Spinal cord (tissue), 10 donors: Measurements from ENCODE around the gene SPSB2. TPM values are rescaled to one million over a fixed set of nuclear protein-coding genes. Genes with fewer than 3 reads are reported as not detected.

Experiments used
- DNase-seq, 6 donors: peaks; one replicate each; pipeline versions ENCODE4 v3.0.0 to v3.0.0-alpha.2; 2013 to 2015; ENCODE audit warnings: low spot score in 6 of 6, low read depth in 4 of 6
- H3K27ac ChIP-seq: one replicate; pipeline ENCODE4 v1.5.1; 2013; ENCODE audit warnings: low read depth, low read length, control low read depth
- H3K27me3 ChIP-seq: one replicate; pipeline ENCODE4 v1.6.1; 2013; ENCODE audit warnings: low read length; ENCODE audit not compliant: control insufficient read depth, insufficient read depth
- H3K36me3 ChIP-seq: one replicate; pipeline ENCODE4 v1.6.1; 2013; ENCODE audit warnings: low read length; ENCODE audit not compliant: control insufficient read depth, insufficient read depth
- H3K4me1 ChIP-seq: one replicate; pipeline ENCODE4 v1.6.1; 2013; ENCODE audit warnings: low read length; ENCODE audit not compliant: control insufficient read depth, insufficient read depth
- H3K4me3 ChIP-seq: one replicate; pipeline ENCODE4 v1.5.1; 2013; ENCODE audit warnings: low read depth, low read length, control low read depth
- H3K9me3 ChIP-seq: one replicate; pipeline ENCODE4 v1.6.1; 2013; ENCODE audit warnings: low read length; ENCODE audit not compliant: control insufficient read depth, insufficient read depth
- WGBS: methylation state at CpG from one replicate; pipeline ENCODE4 v1.1.5; 2013; ENCODE audit warnings: missing lambda C conversion rate; ENCODE audit not compliant: insufficient coverage; 5-methylcytosine and 5-hydroxymethylcytosine counted together
- polyA plus RNA-seq, 2 donors: library from polyadenylated mRNA; unstranded; fragments of 120-200 nt; gene quantifications; one replicate each; pipeline ENCODE4 v1.2.1, GENCODE V29; 2013; ENCODE audit not compliant: insufficient read length in 2 of 2
- total RNA-seq, 2 donors: library from RNA; depleted of rRNA in 1 of 2; stranded (reverse); fragments of 120-200 nt in 1 of 2; fragments of >200 nt in 1 of 2; gene quantifications; one replicate each; pipeline versions ENCODE4 v1.2.3 to v1.2.4, GENCODE V29; 2013 to 2014
- donor health status: healthy.

SPSB2 gene
- total and polyA plus RNA-seq, 4 donors: 3.5 to 10.0 (median 5.5) TPM

GRCh38 chr12:6853626-6854025 is 19.5 kb downstream of the SPSB2 start:
- no peak for DNase-seq
- no peak overlapping the region for H3K4me3 ChIP-seq
- no peaks in the 10 kb centered on the region for H3K27me3 ChIP-seq
- H3K27ac ChIP-seq: peak overlapping the region; percentile 100
- WGBS: 88% methylated on average over 1 of the region's 1 CpG
- H3K9me3 ChIP-seq: no peaks in the 10 kb centered on the region
- H3K4me1 ChIP-seq: peaks cover 30% of the 10 kb centered on the region
- peaks cover 51% of the 10 kb centered on the region for H3K36me3 ChIP-seq

GRCh38 chr12:6852651-6853354 is 20.3 kb downstream of the SPSB2 start:
- no peaks in the 10 kb centered on the region for H3K9me3 ChIP-seq
- WGBS: 0% methylated on average over 12 of the region's 18 CpGs
- peak overlapping the region; percentile 94 for H3K4me3 ChIP-seq
- peak overlapping the region; percentile 100 for H3K27ac ChIP-seq
- H3K36me3 ChIP-seq: peaks cover 51% of the 10 kb centered on the region
- H3K27me3 ChIP-seq: no peaks in the 10 kb centered on the region
- DNase-seq: peak in 3 of 6 donors; percentile 4 to 71 (median 68)
- peaks cover 30% of the 10 kb centered on the region for H3K4me1 ChIP-seq

GRCh38 chr12:6851921-6852650 is 21.0 kb downstream of the SPSB2 start, which contains the start of gene USP5:
Gene USP5, plus strand, starts transcription at chr12:6852150. Its CDS starts 30 bp downstream, at chr12:6852180.
- H3K27ac ChIP-seq: peak within 1 kb of the TSS; percentile 100
- peak within 1 kb of the TSS; percentile 94 for H3K4me3 ChIP-seq
- peaks cover 30% of the 10 kb centered on the region for H3K4me1 ChIP-seq
- H3K36me3 ChIP-seq: peaks cover 51% of the 10 kb centered on the region
- 0% methylated on average over 65 of the region's 65 CpGs for WGBS
- no peaks in the 10 kb centered on the region for H3K27me3 ChIP-seq
- DNase-seq: peak; percentile 98 to 100 (median 98)
- H3K9me3 ChIP-seq: no peaks in the 10 kb centered on the region

- peak; percentile 93 to 99 (median 95) for DNase-seq
- Histone ChIP-seq H3K36me3 (peaks cover 51% of the 10 kb centered on the region), H3K4me1 (peaks cover 30% of the 10 kb centered on the region), H3K4me3 (peak within 1 kb of the TSS; percentile 94), H3K27ac (peak within 1 kb of the TSS; percentile 100), H3K27me3 (no peaks in the 10 kb centered on the region), H3K9me3 (no peaks in the 10 kb centered on the region)
- WGBS: 0% methylated on average over 25 of the region's 37 CpGs
Observed at GRCh38 chr12:6851153-6851920, 21.8 kb downstream of the SPSB2 start, which contains the start of gene CDCA3. Gene CDCA3, minus strand, starts transcription at chr12:6851286. Its CDS starts 334 bp downstream, at chr12:6850952.

GRCh38 chr12:6850796-6851152 is 22.3 kb downstream of the SPSB2 start:
- H3K36me3 ChIP-seq: peaks cover 51% of the 10 kb centered on the region
- DNase-seq: no peak
- 14% methylated on average over 16 of the region's 16 CpGs for WGBS
- peaks cover 30% of the 10 kb centered on the region for H3K4me1 ChIP-seq
- no peaks in the 10 kb centered on the region for H3K9me3 ChIP-seq
- H3K27ac ChIP-seq: no peak overlapping the region
- H3K4me3 ChIP-seq: peak overlapping the region; percentile 94
- no peaks in the 10 kb centered on the region for H3K27me3 ChIP-seq

GRCh38 chr12:6849976-6850560 is 23.0 kb downstream of the SPSB2 start:
- WGBS: 68% methylated on average over 6 of the region's 10 CpGs
- Histone ChIP-seq H3K9me3 (no peaks in the 10 kb centered on the region), H3K27me3 (no peaks in the 10 kb centered on the region), H3K36me3 (peaks cover 51% of the 10 kb centered on the region), H3K4me1 (peaks cover 30% of the 10 kb centered on the region), H3K27ac (no peak overlapping the region), H3K4me3 (peak overlapping the region; percentile 94)
- peak in 1 of 6 donors; percentile 16 for DNase-seq

- H3K4me3 ChIP-seq: no peak overlapping the region
- DNase-seq: no peak
- H3K27ac ChIP-seq: no peak overlapping the region
- peaks cover 30% of the 10 kb centered on the region for H3K4me1 ChIP-seq
- 100% methylated on average over 1 of the region's 2 CpGs for WGBS
- H3K36me3 ChIP-seq: peaks cover 56% of the 10 kb centered on the region
- H3K27me3 ChIP-seq: no peaks in the 10 kb centered on the region
- H3K9me3 ChIP-seq: no peaks in the 10 kb centered on the region
Observed at GRCh38 chr12:6849427-6849826, 23.7 kb downstream of the SPSB2 start.

GRCh38 chr12:6847676-6848075 is 25.4 kb downstream of the SPSB2 start:
- peaks cover 73% of the 10 kb centered on the region for H3K36me3 ChIP-seq
- H3K27me3 ChIP-seq: no peaks in the 10 kb centered on the region
- H3K4me1 ChIP-seq: peaks cover 21% of the 10 kb centered on the region
- no peaks in the 10 kb centered on the region for H3K9me3 ChIP-seq
- WGBS: 100% methylated on average over 1 of the region's 2 CpGs
- no peak overlapping the region for H3K27ac ChIP-seq
- no peak overlapping the region for H3K4me3 ChIP-seq
- no peak for DNase-seq

GRCh38 chr12:6846316-6846869 is 26.7 kb downstream of the SPSB2 start:
- WGBS: 89% methylated on average over 7 of the region's 7 CpGs
- Histone ChIP-seq H3K36me3 (peaks cover 78% of the 10 kb centered on the region), H3K4me3 (no peak overlapping the region), H3K4me1 (peaks cover 20% of the 10 kb centered on the region), H3K9me3 (no peaks in the 10 kb centered on the region), H3K27me3 (no peaks in the 10 kb centered on the region), H3K27ac (no peak overlapping the region)
- no peak for DNase-seq
